Natural killer cell (primary cell): ENCODE data around the gene PTPN7. TPM values are rescaled to one million over a fixed set of nuclear protein-coding genes. Genes with fewer than 3 reads are reported as not detected.

Experiments used
- ATAC-seq, 3 donors: fragments of 150-1000 bp in 2 of 3; fragments of 200-7000 bp in 1 of 3; cut with Tn5 transposase; 1 replicate in 1 of 3; 2 replicates in 2 of 3; pipeline ENCODE4 v1.10.0; 2021; ENCODE audit warnings: mild to moderate bottlenecking in 2 of 3, moderate library complexity in 2 of 3
- DNase-seq, 2 donors: peaks; one replicate each; pipeline versions ENCODE4 v3.0.0 to v3.0.0-alpha.2; 2013 to 2021; ENCODE audit warnings: mixed read lengths in 1 of 2
- H3K27ac ChIP-seq: one replicate; pipeline ENCODE4 v1.5.1; 2013; ENCODE audit warnings: mild to moderate bottlenecking, low read length
- H3K27me3 ChIP-seq: one replicate; pipeline ENCODE4 v1.6.1; 2013; ENCODE audit warnings: low read length; ENCODE audit not compliant: control insufficient read depth, insufficient read depth
- H3K36me3 ChIP-seq: one replicate; pipeline ENCODE4 v1.6.1; 2013; ENCODE audit warnings: low read length; ENCODE audit not compliant: control insufficient read depth, insufficient read depth
- H3K4me1 ChIP-seq: one replicate; pipeline ENCODE4 v1.6.1; 2013; ENCODE audit warnings: low read length; ENCODE audit not compliant: control insufficient read depth, insufficient read depth
- H3K4me3 ChIP-seq: one replicate; pipeline ENCODE4 v1.5.1; 2013; ENCODE audit warnings: low read length
- H3K9me3 ChIP-seq: one replicate; pipeline ENCODE4 v1.6.1; 2013; ENCODE audit warnings: low read length; ENCODE audit not compliant: control insufficient read depth, insufficient read depth
- H3K27ac Mint-ChIP-seq, 2 donors: one replicate each; pipeline ENCODE4 v1.8.0; 2022; ENCODE audit warnings: mild to moderate bottlenecking in 2 of 2, mixed read lengths in 2 of 2, moderate library complexity in 1 of 2
- H3K27me3 Mint-ChIP-seq, 2 donors: one replicate each; pipeline ENCODE4 v1.8.0; 2022; ENCODE audit warnings: low read depth in 2 of 2, mixed read lengths in 2 of 2
- H3K36me3 Mint-ChIP-seq: one replicate; pipeline ENCODE4 v1.8.0; 2022; ENCODE audit warnings: mixed read lengths
- H3K4me1 Mint-ChIP-seq, 2 donors: one replicate each; pipeline ENCODE4 v1.8.0; 2022; ENCODE audit warnings: mixed read lengths in 2 of 2
- H3K4me3 Mint-ChIP-seq: one replicate; pipeline ENCODE4 v1.8.0; 2022; ENCODE audit warnings: mild to moderate bottlenecking, moderate library complexity, mixed read lengths
- H3K9me3 Mint-ChIP-seq, 2 donors: one replicate each; pipeline ENCODE4 v1.8.0; 2022; ENCODE audit warnings: mixed read lengths in 2 of 2
- WGBS: methylation state at CpG from one replicate; pipeline ENCODE4 v1.1.7; 2013; ENCODE audit warnings: missing lambda C conversion rate; ENCODE audit not compliant: insufficient coverage; 5-methylcytosine and 5-hydroxymethylcytosine counted together
- intact Hi-C: fragments of 100-400 bp; cut with micrococcal nuclease; formaldehyde crosslinking; loops from one replicate; pipeline ENCODE4 v1.14.2; 2022
- total RNA-seq, 4 donors: library from RNA; stranded (reverse); fragments of 120-200 nt in 1 of 4; gene quantifications; one replicate each; pipeline versions ENCODE4 v1.2.3 to v1.2.4, GENCODE V29; 2013 to 2022
- TF ChIP-seq, protein P1 (sequence below): fragments of 200-600 bp; IDR thresholded peaks from one replicate; pipeline ENCODE4 v1.8.0; 2022; ENCODE audit warnings: antibody characterized with exemption

The PTPN7 gene
- total RNA-seq, 3 donors from 2014 or later (not counting 1 experiment from before 2014, with no cell fraction given): 144 to 241 (median 196) TPM

GRCh38 chr1:202133989-202134388 is 26.4 kb downstream of the PTPN7 start:
- no peaks in the 10 kb centered on the region for H3K9me3 ChIP-seq
- 98% methylated on average over 4 of the region's 5 CpGs for WGBS
- no peak overlapping the region for H3K4me3 ChIP-seq
- H3K27ac Mint-ChIP-seq: no peak overlapping the region
- peaks cover 8 to 12% of the 10 kb centered on the region in 2 donors for H3K4me1 Mint-ChIP-seq
- H3K27me3 ChIP-seq: no peaks in the 10 kb centered on the region
- H3K4me3 Mint-ChIP-seq: no peak overlapping the region
- ATAC-seq: no peak
- no peaks in the 10 kb centered on the region for H3K9me3 Mint-ChIP-seq
- H3K27ac ChIP-seq: no peak overlapping the region
- intact Hi-C loops: loop anchor here (10.0 kb wide), 1 partner anchor 119 kb away; the partner anchor contains the start of gene ELF3
- DNase-seq: no peak
- TF ChIP-seq, protein P1, sequence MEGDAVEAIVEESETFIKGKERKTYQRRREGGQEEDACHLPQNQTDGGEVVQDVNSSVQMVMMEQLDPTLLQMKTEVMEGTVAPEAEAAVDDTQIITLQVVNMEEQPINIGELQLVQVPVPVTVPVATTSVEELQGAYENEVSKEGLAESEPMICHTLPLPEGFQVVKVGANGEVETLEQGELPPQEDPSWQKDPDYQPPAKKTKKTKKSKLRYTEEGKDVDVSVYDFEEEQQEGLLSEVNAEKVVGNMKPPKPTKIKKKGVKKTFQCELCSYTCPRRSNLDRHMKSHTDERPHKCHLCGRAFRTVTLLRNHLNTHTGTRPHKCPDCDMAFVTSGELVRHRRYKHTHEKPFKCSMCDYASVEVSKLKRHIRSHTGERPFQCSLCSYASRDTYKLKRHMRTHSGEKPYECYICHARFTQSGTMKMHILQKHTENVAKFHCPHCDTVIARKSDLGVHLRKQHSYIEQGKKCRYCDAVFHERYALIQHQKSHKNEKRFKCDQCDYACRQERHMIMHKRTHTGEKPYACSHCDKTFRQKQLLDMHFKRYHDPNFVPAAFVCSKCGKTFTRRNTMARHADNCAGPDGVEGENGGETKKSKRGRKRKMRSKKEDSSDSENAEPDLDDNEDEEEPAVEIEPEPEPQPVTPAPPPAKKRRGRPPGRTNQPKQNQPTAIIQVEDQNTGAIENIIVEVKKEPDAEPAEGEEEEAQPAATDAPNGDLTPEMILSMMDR: no peak
- H3K36me3 Mint-ChIP-seq: no peaks in the 10 kb centered on the region
- H3K27me3 Mint-ChIP-seq: no peaks in the 10 kb centered on the region
- peaks cover 41% of the 10 kb centered on the region for H3K36me3 ChIP-seq
- H3K4me1 ChIP-seq: no peaks in the 10 kb centered on the region

DNA sequence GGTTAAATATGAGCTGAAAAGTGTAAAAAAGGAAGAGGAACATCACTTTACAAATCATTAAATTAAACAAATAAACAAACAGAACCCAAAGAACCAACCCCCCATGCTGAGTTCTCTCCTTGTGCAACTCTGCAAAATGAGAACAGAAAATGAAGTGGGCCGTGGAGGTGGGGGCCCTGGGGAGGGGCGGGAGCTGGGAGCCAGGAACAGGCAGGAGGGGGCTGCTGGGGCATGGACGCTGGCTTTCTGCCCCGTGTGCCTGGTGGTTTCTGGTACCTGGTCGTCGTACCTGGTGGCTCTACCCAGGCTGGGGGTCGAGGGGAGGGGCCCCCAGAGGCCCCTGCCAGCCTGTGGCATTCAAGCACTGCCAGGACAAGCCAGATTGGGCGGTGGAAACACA is 26.9 kb downstream of the PTPN7 start:
- H3K9me3 Mint-ChIP-seq: no peaks in the 10 kb centered on the region
- ATAC-seq (no peak), DNase-seq (no peak)
- intact Hi-C loops: loop anchor here (10.0 kb wide), 1 partner anchor 119 kb away; the partner anchor contains the start of gene ELF3
- H3K4me1 Mint-ChIP-seq: peaks cover 4 to 7% of the 10 kb centered on the region in 2 donors
- no peaks in the 10 kb centered on the region for H3K36me3 Mint-ChIP-seq
- H3K4me1 ChIP-seq: no peaks in the 10 kb centered on the region
- H3K27ac Mint-ChIP-seq: no peak overlapping the region
- H3K27me3 Mint-ChIP-seq: no peaks in the 10 kb centered on the region
- no peak overlapping the region for H3K27ac ChIP-seq
- no peaks in the 10 kb centered on the region for H3K27me3 ChIP-seq
- H3K4me3 ChIP-seq: no peak overlapping the region
- whole genome bisulfite sequencing: 91% methylated on average over 8 of the region's 8 CpGs
- TF ChIP-seq, protein P1: no peak
- H3K9me3 ChIP-seq: no peaks in the 10 kb centered on the region
- H3K36me3 ChIP-seq: peaks cover 41% of the 10 kb centered on the region
- no peak overlapping the region for H3K4me3 Mint-ChIP-seq

DNA sequence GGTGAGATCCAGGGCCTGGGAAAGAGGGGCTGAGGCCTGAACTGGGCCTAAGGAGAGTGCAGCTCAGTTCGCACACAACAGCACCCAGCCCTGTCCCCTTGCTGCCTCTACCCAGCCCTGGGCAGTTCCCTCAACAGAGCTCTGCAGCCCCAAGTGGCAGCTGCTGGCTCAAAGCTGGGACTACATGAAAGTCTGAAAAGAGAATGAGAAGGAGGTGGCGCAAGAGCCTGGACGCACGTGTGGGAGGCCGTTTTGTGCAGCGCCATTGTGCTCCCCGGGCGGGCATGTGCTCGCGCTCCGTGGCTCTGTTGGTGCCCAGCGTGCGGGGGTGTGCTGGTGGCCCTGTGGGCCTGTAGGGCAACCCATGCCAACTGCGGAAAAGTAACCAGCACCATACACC is 27.4 kb downstream of the PTPN7 start:
- no peak overlapping the region for H3K4me3 Mint-ChIP-seq

More for the DNA sequence above, 27.4 kb downstream of the PTPN7 start:
- peaks cover 0 to 2% of the 10 kb centered on the region in 2 donors for H3K4me1 Mint-ChIP-seq
- no peaks in the 10 kb centered on the region for H3K9me3 ChIP-seq
- 94% methylated on average over 13 of the region's 14 CpGs for WGBS
- intact Hi-C loops: loop anchor here (10.0 kb wide), 1 partner anchor 118 kb away; the partner anchor contains the start of gene ELF3
- H3K27ac ChIP-seq: no peak overlapping the region
- no peaks in the 10 kb centered on the region for H3K27me3 ChIP-seq
- H3K36me3 Mint-ChIP-seq: no peaks in the 10 kb centered on the region
- ATAC-seq: no peak
- H3K4me3 ChIP-seq: no peak overlapping the region
- TF ChIP-seq, protein P1: no peak
- DNase-seq: no peak
- H3K9me3 Mint-ChIP-seq: no peaks in the 10 kb centered on the region
- no peaks in the 10 kb centered on the region for H3K27me3 Mint-ChIP-seq
- no peaks in the 10 kb centered on the region for H3K4me1 ChIP-seq
- H3K36me3 ChIP-seq: peaks cover 38% of the 10 kb centered on the region
- no peak overlapping the region for H3K27ac Mint-ChIP-seq
